Peyer's patch (tissue), 4 donors: Measurements from ENCODE around the gene GALNT12. TPM values are rescaled to one million over a fixed set of nuclear protein-coding genes. Genes with fewer than 3 reads are reported as not detected.
A peak's percentile ranks its signal among the peaks of the same experiment; 100 is the strongest.

ENCODE experiments used
- DNase-seq, 3 donors: peaks; one replicate each; pipeline ENCODE4 v3.0.0-alpha.2; 2017 to 2019
- H3K27ac ChIP-seq, 4 donors: fragments of 200-600 bp; sonication (generic); one replicate each; pipeline ENCODE4 v1.5.1; 2016 to 2019
- H3K27me3 ChIP-seq, 2 donors: fragments of 200-600 bp; sonication (generic); one replicate each; pipeline ENCODE4 v1.5.1; 2019
- H3K36me3 ChIP-seq, 3 donors: fragments of 200-600 bp; sonication (generic); one replicate each; pipeline ENCODE4 v1.5.1; 2016 to 2019
- H3K4me1 ChIP-seq, 4 donors: fragments of 200-600 bp; sonication (generic); one replicate each; pipeline ENCODE4 v1.5.1; 2016 to 2019
- H3K4me3 ChIP-seq, 4 donors: fragments of 200-600 bp; sonication (generic); 1 replicate in 3 of 4; 2 replicates in 1 of 4; pipeline ENCODE4 v1.5.1; 2016 to 2019; ENCODE audit warnings: mild to moderate bottlenecking in 1 of 4
- H3K9me3 ChIP-seq, 4 donors: fragments of 200-600 bp; sonication (generic); one replicate each; pipeline ENCODE4 v1.5.1; 2016 to 2019; ENCODE audit warnings: mild to moderate bottlenecking in 1 of 4
- POLR2A ChIP-seq, 2 donors: fragments of 450-650 bp; IDR thresholded peaks; one replicate each; pipeline ENCODE4 v1.5.1; 2017; ENCODE audit warnings: antibody characterized with exemption in 2 of 2, mild to moderate bottlenecking in 2 of 2, moderate library complexity in 2 of 2
- total RNA-seq, 4 donors: library from RNA; depleted of rRNA; stranded (reverse); fragments of >200 nt; gene quantifications; one replicate each; pipeline ENCODE4 v1.1.0, GENCODE V29; 2016
- TF ChIP-seq, protein P1 (sequence below), 6 experiments: fragments of 450-650 bp in 4 of 6; fragments of 200-600 bp in 2 of 6; sonication (generic) in 1 of 6; IDR thresholded peaks; one replicate each; pipeline ENCODE4 v1.5.1; 2017 to 2019; ENCODE audit warnings: antibody characterized with exemption in 6 of 6, mild to moderate bottlenecking in 3 of 6, moderate library complexity in 1 of 6

Gene GALNT12
- total RNA-seq, 4 donors from 2014 or later, result 73.6 to 118 (median 93.0) TPM

DNA sequence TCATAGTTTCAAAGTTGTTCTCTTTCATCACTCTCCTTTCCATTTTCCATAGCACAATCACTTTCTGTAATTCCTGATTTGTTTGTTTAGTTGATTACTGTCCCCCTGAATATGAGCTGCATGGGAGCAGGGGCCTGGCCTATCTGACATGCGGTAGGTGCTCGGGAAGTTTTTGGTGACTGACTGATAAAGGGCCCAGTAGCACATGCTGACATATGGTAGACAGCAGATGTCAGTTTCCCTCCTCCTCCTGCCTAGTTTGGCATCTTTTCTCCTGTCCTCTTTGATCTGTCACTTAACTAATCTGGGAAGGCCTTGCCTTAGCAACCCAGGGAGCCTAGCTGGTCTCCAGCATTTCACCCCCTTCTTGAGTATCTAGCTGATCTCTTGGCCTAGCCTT lies 14.4 kb downstream of the GALNT12 start:
- Histone ChIP-seq H3K4me1 (no peaks in the 10 kb centered on the region), H3K27ac (no peak overlapping the region), H3K36me3 (peaks cover 0 to 13% (median 0%) of the 10 kb centered on the region in 3 donors), H3K27me3 (no peaks in the 10 kb centered on the region), H3K9me3 (peaks cover 0 to 3% (median 0%) of the 10 kb centered on the region in 4 donors), H3K4me3 (no peak overlapping the region)
- no peak for DNase-seq
- TF ChIP-seq, protein P1, sequence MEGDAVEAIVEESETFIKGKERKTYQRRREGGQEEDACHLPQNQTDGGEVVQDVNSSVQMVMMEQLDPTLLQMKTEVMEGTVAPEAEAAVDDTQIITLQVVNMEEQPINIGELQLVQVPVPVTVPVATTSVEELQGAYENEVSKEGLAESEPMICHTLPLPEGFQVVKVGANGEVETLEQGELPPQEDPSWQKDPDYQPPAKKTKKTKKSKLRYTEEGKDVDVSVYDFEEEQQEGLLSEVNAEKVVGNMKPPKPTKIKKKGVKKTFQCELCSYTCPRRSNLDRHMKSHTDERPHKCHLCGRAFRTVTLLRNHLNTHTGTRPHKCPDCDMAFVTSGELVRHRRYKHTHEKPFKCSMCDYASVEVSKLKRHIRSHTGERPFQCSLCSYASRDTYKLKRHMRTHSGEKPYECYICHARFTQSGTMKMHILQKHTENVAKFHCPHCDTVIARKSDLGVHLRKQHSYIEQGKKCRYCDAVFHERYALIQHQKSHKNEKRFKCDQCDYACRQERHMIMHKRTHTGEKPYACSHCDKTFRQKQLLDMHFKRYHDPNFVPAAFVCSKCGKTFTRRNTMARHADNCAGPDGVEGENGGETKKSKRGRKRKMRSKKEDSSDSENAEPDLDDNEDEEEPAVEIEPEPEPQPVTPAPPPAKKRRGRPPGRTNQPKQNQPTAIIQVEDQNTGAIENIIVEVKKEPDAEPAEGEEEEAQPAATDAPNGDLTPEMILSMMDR (IDR thresholded peaks at IDR 0.05), result no peak
- no peak for TF ChIP-seq POLR2A (IDR thresholded peaks at IDR 0.05)

DNA sequence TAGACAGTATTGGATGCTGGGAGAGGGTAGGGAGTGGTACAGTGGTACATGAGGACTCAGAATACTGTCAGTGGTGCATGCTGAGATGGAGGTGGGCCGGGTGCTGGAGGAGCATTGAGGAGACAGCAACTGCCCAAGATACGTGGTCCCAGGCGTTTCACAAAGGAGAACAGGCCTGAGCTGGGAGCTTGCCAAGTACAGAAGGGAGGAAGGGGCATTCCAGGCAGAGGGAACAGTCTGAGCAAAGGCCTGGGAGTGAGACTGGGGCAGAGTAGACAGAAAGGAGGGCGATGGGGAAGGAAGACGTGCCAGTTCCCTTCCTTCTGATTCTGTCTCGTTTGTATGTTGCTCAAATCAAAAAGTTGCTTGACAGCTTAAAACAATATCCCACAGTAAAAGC lies 15.2 kb downstream of the GALNT12 start:
- Histone ChIP-seq H3K9me3 (peaks cover 0 to 3% (median 0%) of the 10 kb centered on the region in 4 donors), H3K4me1 (no peaks in the 10 kb centered on the region), H3K27ac (no peak overlapping the region), H3K27me3 (no peaks in the 10 kb centered on the region), H3K4me3 (no peak overlapping the region), H3K36me3 (peaks cover 0 to 21% (median 0%) of the 10 kb centered on the region in 3 donors)
- DNase-seq, result no peak
- TF ChIP-seq, protein P1 (IDR thresholded peaks at IDR 0.05), result no peak
- TF ChIP-seq POLR2A (IDR thresholded peaks at IDR 0.05), result no peak

DNA sequence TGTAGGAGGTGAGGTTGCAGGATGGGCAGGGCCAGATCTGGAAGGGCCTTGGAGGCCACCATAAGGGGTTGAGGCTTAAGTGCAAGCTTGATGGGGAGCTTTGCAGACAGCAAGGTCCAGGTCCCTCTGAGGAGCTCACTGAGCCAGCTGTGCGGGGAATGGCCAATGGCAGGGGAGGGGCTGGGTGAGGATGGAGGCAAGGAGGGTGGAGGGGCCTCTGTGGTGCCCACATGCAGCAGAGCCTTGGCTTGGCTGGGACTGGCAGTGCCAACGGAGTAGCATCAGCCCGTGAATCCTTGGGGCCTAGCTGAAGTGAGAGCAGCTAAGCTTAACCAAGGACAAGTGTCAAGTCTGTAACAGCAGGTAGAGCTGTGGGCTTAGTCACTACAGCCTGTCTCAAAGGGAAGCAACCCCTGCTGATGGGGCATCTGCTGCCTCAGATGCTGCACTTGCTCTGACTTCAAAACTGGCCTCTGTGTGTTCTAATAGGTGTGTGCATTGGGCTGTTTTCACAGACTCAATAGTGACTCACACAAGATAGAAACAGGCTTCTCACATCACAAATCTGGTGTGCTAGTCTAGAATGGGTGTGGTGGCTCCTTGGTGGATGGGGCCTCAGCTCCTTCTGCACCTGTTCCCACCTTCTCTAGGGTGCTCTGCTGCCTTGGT lies 16.3 kb downstream of the GALNT12 start:
- TF ChIP-seq, protein P1 (IDR thresholded peaks at IDR 0.05), result no peak
- no peak for TF ChIP-seq POLR2A (IDR thresholded peaks at IDR 0.05)
- H3K4me1 ChIP-seq, result no peaks in the 10 kb centered on the region
- H3K4me3 ChIP-seq, result no peak overlapping the region
- DNase-seq, result peak in 1 of 3 donors; percentile 32
- no peak overlapping the region for H3K27ac ChIP-seq
- H3K36me3 ChIP-seq, result peaks cover 0 to 27% (median 0%) of the 10 kb centered on the region in 3 donors
- peaks cover 0 to 3% (median 0%) of the 10 kb centered on the region in 4 donors for H3K9me3 ChIP-seq
- H3K27me3 ChIP-seq, result no peaks in the 10 kb centered on the region

DNA sequence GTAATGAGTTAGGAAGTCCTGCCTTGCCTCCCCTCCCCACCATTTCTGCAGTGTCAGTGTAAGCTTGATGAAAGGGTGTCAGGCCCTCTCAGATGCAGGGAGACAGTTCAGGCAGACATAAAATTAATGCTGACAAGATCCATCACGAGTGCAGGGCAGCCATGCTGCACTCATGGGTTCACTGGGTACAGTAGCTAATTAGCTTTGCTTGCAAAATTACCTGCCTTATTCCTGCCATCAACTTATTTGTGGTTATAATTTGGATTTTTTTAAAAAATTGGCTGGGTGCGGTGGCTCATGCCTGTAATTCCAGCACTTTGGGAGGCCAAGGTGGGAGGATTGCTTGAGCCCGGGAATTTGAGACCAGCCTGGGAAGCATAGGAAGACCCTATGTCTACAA lies 17.9 kb downstream of the GALNT12 start:
- Histone ChIP-seq H3K9me3 (no peaks in the 10 kb centered on the region), H3K4me1 (no peaks in the 10 kb centered on the region), H3K27me3 (no peaks in the 10 kb centered on the region), H3K36me3 (peaks cover 0 to 28% (median 0%) of the 10 kb centered on the region in 3 donors), H3K27ac (no peak overlapping the region), H3K4me3 (no peak overlapping the region)
- DNase-seq, result no peak
- no peak for TF ChIP-seq POLR2A (IDR thresholded peaks at IDR 0.05)
- TF ChIP-seq, protein P1 (IDR thresholded peaks at IDR 0.05), result no peak

DNA sequence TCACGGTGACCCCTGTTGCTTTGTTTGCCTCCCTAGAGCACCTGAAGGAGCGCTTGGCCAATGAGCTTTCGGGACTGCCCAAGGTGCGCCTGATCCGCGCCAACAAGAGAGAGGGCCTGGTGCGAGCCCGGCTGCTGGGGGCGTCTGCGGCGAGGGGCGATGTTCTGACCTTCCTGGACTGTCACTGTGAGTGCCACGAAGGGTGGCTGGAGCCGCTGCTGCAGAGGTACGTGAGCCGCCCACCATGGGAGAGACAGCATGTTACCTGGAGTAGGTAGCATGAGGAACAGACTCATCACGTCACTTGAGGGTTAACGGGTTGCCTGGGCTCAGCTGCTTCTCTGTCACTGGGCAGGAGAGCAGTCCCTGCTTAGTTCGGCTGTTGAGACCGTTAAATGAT lies 19.2 kb downstream of the GALNT12 start:
- TF ChIP-seq, protein P1 (IDR thresholded peaks at IDR 0.05), result no peak
- no peak for TF ChIP-seq POLR2A (IDR thresholded peaks at IDR 0.05)
- H3K9me3 ChIP-seq, result no peaks in the 10 kb centered on the region
- peaks cover 0 to 31% (median 0%) of the 10 kb centered on the region in 3 donors for H3K36me3 ChIP-seq
- no peak overlapping the region for H3K27ac ChIP-seq
- no peak for DNase-seq
- H3K4me3 ChIP-seq, result no peak overlapping the region
- no peaks in the 10 kb centered on the region for H3K4me1 ChIP-seq
- no peaks in the 10 kb centered on the region for H3K27me3 ChIP-seq
